Stromal cell of bone marrow (primary cell): ENCODE measurements around the gene SIM1.

Experiments
- DNase-seq: peaks from one replicate; pipeline ENCODE4 v3.0.0-alpha.2; 2012; ENCODE audit warnings: low read depth

SIM1 gene

GRCh38 chr6:100456141-100456907 lies 8.4 kb downstream of the SIM1 start:
- no peak for DNase-seq

DNA sequence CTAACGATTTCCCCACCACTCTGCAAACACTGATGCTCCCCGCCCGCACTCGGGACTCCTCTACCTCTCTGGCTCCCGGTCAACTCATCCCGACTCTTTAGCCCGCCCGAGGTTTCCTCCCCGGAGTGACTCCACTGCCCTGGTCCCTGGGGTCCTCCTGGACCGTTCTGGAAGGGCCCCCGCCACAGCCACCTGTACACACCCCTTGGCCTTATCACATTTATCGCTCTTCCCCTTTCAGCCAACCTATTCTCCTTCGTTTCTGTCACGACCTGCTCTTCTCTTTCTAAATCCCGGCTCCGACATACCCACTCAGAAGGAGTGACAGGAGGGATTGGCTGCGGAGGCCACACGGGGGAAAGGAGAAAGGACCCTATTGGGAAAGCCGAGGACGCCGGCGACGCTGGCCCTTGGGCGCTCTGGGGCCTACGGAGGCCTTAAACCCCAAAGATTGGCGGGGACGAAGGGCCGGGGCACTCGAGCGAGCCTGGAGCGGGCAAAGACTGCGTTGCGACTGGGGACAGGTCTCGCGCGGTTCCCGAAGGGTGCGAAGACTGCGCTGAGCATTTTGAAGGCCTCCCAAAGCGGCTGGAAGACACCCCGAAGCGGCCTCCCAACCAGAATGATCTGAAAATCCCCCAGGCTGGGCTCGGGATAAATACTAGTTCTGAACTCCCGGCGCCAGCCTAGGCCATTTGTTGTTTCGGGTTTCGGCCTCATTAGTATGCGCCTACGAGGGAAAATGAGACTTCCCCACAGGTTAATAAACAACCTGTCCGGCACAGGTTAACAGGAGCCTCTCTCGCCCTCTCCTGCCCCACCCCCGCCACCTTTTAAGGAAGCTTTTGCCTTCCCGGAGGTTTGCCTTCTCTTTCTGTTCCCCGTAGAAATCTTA lies 9.2 kb downstream of the SIM1 start:
- DNase-seq, result no peak

DNA sequence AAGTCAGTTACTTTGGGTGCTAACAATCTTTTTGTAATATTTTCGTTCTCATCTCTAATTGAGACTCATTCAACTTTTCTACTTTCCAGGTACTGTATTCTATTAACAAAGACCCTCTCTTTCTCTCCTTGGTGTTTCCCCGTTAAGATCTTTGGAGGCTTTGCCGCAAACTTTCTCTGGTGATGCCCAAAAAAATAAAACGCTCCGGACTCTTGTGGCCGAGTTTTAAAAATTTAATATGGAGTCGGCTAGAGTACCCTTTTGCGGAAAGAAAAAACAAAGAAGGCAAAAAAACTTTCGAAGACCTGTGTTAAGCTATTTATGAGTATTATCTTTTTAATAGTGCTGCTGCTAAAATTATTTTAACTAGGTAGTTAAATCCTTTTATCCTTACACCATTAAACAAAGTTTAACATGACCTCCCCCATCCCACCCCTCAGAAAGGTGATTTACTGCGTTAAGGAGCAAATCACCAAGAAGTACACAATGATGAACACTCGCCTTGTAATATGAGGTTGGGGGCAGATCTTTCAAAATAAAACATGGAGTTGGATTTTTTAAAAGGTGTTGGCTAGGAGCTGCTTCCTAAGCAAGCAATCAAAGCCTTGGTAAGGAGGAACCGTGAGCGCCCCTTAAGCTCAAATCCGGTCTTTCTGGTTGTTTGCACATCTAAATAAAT lies 10.0 kb downstream of the SIM1 start:
- no peak for DNase-seq

DNA sequence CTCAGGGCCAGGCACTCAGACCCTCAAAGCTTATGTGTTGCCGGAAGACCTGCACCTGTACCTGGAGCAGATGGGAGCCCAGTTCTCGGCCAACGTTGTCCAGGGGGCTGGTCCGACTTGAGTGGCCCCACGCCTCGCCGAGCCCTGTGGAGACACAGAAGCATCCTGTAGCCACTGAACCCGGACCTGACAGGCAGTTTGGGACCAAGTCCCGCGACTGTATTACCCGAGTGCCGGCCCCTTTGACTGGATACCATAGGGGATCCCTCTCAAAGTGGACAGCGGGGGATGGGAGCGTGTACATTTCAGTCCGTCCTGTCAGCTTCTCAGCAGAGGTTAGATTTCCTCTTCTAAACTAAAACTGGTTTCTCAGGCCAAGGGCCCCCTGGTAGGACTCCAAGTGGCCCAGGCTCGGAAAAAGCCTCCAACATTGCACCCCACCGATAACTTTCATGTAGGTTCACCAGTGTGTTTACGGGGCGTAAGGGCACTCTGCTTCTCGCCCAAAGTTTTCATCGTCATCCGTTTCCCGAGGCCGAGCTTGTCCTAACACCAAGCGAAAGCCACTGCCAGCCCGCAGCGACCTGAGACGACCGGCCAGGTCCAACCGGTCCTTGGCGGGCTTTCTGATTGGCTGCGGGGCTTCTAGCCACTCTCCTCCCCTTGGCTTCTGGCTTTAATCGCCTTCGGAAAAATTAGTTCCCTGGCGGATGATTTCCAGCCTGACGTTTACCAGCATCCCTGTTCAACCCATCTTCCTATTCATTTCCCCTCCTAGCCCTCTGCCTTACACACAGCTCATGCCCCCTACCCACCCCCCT lies 10.8 kb downstream of the SIM1 start:
- no peak for DNase-seq

GRCh38 chr6:100452998-100453397 lies 11.7 kb downstream of the SIM1 start:
- DNase-seq, result no peak

DNA sequence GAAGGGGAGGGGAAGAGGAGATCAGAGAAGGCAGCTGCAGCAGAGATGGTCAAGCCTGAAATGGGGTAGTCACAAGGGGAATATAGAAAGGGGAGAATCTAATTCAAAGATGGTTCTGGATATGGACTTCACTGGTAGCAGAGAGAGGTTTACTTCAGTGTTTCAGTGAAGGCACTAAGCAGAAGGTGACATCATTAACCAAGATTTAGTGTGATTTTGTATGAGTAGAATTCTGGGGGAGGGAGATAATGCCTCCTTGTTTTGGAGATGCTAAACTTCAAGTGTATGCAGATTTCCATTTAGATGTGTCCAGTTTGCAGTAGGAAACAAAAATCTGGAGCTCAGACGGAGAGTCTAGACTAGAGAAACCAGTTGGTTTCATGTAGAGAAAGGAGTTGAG lies 13.1 kb downstream of the SIM1 start:
- DNase-seq, result no peak

DNA sequence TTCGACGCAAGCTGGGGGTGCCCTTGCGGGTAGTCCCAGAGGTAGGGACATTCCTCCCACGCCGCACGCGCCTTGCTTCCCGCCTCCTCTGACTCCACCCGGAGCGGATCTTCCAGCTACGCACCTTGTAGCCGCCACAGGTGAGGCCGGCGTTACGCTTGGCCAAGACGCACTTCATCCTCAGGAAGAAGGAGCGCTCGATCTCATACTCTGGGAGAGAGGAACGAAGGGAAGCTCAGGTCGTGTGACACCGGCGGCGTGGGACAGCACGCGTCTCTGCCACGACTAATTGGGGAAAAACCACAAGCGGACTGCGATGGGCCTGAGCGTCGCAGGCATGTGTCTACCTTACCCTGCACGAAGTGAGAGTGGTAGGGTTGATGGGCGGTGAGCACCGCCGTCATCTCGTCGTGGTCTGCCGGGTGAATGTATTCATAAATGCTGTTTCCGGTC lies 15.5 kb downstream of the SIM1 start:
- no peak for DNase-seq

GRCh38 chr6:100447900-100448748 lies 16.6 kb downstream of the SIM1 start:
- no peak for DNase-seq

DNA sequence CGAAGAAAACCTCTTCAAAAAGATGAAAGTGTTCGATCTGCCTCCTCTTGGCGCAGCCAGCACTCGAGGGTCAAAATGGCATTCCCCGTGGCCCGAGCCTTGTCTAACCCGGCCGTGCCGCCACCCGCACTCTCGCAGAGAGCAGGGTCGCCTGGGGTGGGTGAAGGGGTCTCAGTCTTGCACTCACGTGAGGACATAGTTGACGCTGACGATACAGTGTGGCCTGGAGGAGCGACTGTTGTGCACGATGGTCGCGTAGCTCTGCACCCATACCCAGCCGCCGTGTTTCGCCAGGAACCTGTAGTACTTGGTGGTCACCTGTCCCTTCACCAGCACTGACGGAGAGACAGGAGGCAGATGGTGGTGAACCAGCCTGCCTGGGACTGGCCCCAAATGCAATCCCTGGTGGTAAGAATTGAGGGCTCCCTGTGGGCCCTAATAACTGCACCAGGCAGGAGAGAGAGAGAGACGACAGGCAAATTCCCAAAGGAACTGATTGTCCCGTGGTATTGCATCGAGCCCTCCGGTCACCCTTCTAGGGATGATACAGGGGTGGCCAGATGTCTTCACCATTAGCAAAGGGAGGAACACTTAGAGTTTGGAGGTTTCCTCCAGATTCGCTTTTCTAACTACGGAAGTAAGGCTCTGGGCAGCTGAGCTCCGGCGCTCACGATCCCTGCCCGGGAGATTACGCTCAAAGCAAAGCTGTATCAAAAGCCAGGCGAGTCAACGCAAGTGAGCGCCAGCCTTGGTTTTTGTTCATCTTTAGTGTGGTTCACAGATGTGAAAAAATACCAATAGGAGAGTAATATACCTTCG lies 17.4 kb downstream of the SIM1 start:
- no peak for DNase-seq

- no peak for DNase-seq
These were observed 18.3 kb downstream of the SIM1 start for GRCh38 chr6:100446115-100447080.

- no peak for DNase-seq
These were observed 19.2 kb downstream of the SIM1 start for GRCh38 chr6:100445512-100445911.

DNA sequence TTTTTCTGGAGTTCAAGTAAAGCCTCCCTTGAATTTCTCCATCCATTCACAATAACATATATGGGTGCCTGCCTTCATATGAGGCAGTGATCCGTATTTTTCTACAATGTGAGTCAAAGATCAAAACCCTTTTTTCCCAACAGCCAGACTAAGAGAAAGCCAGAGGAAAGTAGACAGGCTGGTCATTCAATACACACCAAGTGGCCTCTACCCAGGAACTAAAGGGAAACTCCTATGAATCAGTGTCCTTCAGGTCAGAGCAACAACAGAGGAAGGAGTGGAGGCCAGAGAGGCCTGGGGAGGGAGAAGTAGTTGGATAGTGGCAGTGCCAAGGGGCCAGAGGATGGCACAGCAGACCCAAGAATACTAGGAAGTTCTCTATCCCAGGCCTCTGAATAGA lies 23.8 kb downstream of the SIM1 start:
- no peak for DNase-seq

DNA sequence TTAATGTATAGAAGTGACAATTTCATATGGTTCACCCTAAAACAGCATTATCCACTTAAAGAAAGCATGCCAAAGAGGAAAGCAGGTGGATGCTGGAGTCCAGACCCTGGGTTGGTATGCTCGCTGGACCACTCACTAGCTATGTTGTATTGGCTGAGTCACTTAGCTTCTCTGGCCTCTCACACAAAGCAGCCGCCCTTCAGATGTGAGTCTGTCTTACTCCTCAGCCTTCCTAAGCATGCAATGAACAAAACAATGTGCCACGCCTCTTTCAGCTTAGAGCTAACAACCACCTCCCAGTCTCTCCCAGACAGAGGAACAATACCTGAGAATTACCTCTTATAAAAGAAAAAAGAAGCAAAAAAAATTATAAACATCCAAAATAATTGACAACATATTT lies 29.4 kb downstream of the SIM1 start:
- no peak for DNase-seq

- DNase-seq, result no peak
These were observed 30.8 kb downstream of the SIM1 start for GRCh38 chr6:100433726-100434435.

DNA sequence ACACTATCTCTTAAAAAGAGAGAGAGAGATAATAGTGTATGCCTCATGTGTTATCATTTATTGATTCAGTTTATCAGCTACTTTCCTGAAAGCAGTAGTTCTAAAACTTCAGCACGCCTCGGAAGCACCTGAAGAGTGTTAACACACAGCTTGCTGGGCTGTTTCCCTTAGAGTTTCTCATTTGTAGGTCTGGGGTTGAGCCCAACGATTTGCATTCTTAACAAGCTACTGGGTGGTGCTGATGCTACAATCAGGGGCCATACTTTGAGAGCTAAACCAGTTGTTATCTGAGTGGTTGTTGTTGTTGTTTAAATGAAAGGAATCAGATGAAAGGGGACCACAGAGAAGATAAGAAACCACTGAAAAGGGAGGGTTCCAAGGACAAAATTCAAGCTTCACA lies 32.6 kb downstream of the SIM1 start:
- DNase-seq, result no peak

- no peak for DNase-seq
These were observed 33.8 kb downstream of the SIM1 start for GRCh38 chr6:100430962-100431361.

GRCh38 chr6:100427452-100427851 lies 37.3 kb downstream of the SIM1 start:
- DNase-seq, result no peak

DNA sequence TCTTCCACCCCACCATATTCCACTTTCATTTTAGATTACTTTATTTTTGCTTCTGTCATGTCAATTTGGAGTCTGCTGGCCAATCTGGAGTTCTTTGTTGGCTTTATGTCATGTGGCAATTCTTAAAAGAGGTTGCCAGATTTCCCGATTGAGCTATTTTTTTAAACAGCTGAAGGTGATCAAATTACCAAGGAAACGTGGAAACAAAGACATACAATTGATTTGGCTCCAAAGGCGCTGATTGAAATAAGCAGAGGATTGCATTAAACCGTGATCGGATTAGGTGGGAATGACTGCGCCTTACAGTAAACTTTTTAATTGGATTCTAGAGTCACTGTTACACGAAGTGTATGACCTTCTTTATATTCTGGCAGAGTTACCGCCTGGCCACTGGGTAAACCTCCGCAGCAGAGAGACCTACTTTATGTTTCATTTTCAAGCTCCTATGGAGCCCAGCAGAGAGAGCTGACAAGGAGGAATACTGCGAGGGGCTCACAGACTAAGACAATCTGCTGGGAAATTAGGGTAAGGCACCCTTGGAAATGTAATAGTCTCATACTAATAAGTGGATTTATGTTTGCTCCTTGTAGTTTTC lies 37.9 kb downstream of the SIM1 start:
- DNase-seq, result no peak
